MCF 10A (cell line): ENCODE data around the gene CAVIN2. TPM values are rescaled to one million over a fixed set of nuclear protein-coding genes. Genes with fewer than 3 reads are reported as not detected.

ENCODE experiments used
- BruUV-seq: library from RNA; stranded (reverse); fragments of 400-500 nt; replicated peaks from 2 replicates; lab custom pipeline; 2021; lab: Mats Ljungman, UMichigan
- CTCF ChIA-PET: fragments of 300-600 bp; sonication (Branson Sonifier 250); formaldehyde crosslinking; extraction: SDS; loops from one replicate; lab custom pipeline; 2021; ENCODE audit warnings: antibody characterized with exemption, inconsistent platforms; lab: Yijun Ruan, JAX
- POLR2A ChIA-PET: fragments of 300-600, 350-650 bp; sonication (Branson Sonifier 250); formaldehyde crosslinking; extraction: SDS; loops from one replicate; lab custom pipeline; 2020; ENCODE audit warnings: antibody characterized with exemption, inconsistent platforms; lab: Yijun Ruan, JAX
- DNase-seq: peaks from one replicate; pipeline ENCODE4 v3.0.0-alpha.2; 2018; ENCODE audit not compliant: unreplicated experiment
- H3K27ac Mint-ChIP-seq: one replicate; pipeline ENCODE4 v1.8.0; 2022; ENCODE audit warnings: mild to moderate bottlenecking, low read depth, mixed read lengths; ENCODE audit not compliant: unreplicated experiment
- H3K27me3 Mint-ChIP-seq: one replicate; pipeline ENCODE4 v1.8.0; 2022; ENCODE audit warnings: mixed read lengths; ENCODE audit not compliant: insufficient read depth, unreplicated experiment
- H3K36me3 Mint-ChIP-seq: one replicate; pipeline ENCODE4 v1.8.0; 2022; ENCODE audit warnings: mild to moderate bottlenecking, moderate library complexity, mixed read lengths; ENCODE audit not compliant: insufficient read depth, unreplicated experiment
- H3K4me1 Mint-ChIP-seq: one replicate; pipeline ENCODE4 v1.8.0; 2022; ENCODE audit warnings: mixed read lengths; ENCODE audit not compliant: insufficient read depth, unreplicated experiment
- H3K4me3 Mint-ChIP-seq: one replicate; pipeline ENCODE4 v1.8.0; 2022; ENCODE audit warnings: mild to moderate bottlenecking, moderate library complexity, mixed read lengths; ENCODE audit not compliant: unreplicated experiment
- H3K9me3 Mint-ChIP-seq: one replicate; pipeline ENCODE4 v1.8.0; 2022; ENCODE audit warnings: mixed read lengths; ENCODE audit not compliant: unreplicated experiment
- CTCF ChIP-seq: fragments of 200-600 bp; IDR thresholded peaks from one replicate; pipeline ENCODE4 v1.8.0; 2022; ENCODE audit warnings: antibody characterized with exemption, mild to moderate bottlenecking; ENCODE audit not compliant: unreplicated experiment
- intact Hi-C: fragments of 100-400 bp; cut with micrococcal nuclease; formaldehyde crosslinking; loops from 2 replicates; pipeline ENCODE4 v1.14.1; 2022
- total RNA-seq: library from RNA; stranded (reverse); gene quantifications from 2 replicates; pipeline ENCODE4 v1.2.3, GENCODE V29; 2022

Gene CAVIN2
- total RNA-seq, 1 experiment from 2014 or later: 16.4 TPM

- H3K27ac Mint-ChIP-seq: peak overlapping the region; percentile 23
- TF ChIP-seq CTCF: no peak
- no peak for DNase-seq
- ChIA-PET POLR2A (interaction anchor here (0.6 to 5.6 kb wide), 6 partner anchors 9 to 48 kb away, joined by 3 to 121 read pairs (median 14); no protein-coding TSS in a partner anchor), CTCF (interaction anchor here (0.6 to 1.2 kb wide), 3 partner anchors 20 to 311 kb away, joined by 3 to 5 read pairs (median 3); no protein-coding TSS in a partner anchor)
- H3K27me3 Mint-ChIP-seq: no peaks in the 10 kb centered on the region
- no peak overlapping the region for H3K4me3 Mint-ChIP-seq
- BruUV-seq: no TSS peak
- intact Hi-C loops: loop anchor here (5.0 to 10.0 kb wide), 2 partner anchors 156 to 157 kb away; no protein-coding TSS in a partner anchor
- H3K36me3 Mint-ChIP-seq: peaks cover 13% of the 10 kb centered on the region
- H3K9me3 Mint-ChIP-seq: no peaks in the 10 kb centered on the region
- peaks cover 23% of the 10 kb centered on the region for H3K4me1 Mint-ChIP-seq
These were observed 2.2 kb upstream of the CAVIN2 start for GRCh38 chr2:191848771-191849767.

GRCh38 chr2:191847764-191848163, 876 bp upstream of the CAVIN2 start:
- intact Hi-C loops: loop anchor here (2.0 to 10.0 kb wide), 3 partner anchors 47 to 157 kb away; no protein-coding TSS in a partner anchor
- BruUV-seq: TSS peak; percentile 42
- no peak for TF ChIP-seq CTCF
- Mint-ChIP-seq H3K4me3 (peak overlapping the region; percentile 90), H3K4me1 (peaks cover 28% of the 10 kb centered on the region), H3K27me3 (no peaks in the 10 kb centered on the region), H3K9me3 (no peaks in the 10 kb centered on the region), H3K36me3 (peaks cover 17% of the 10 kb centered on the region), H3K27ac (peak overlapping the region; percentile 86)
- ChIA-PET CTCF (interaction anchor here (0.5 to 3.7 kb wide), 9 partner anchors 9 to 315 kb away, joined by 3 to 24 read pairs (median 5); no protein-coding TSS in a partner anchor), POLR2A (interaction anchor here (0.7 to 5.6 kb wide), 19 partner anchors 7 to 315 kb away, joined by 3 to 121 read pairs (median 7); partner anchors contain the start of gene NABP1)
- DNase-seq: no peak

- peaks cover 40% of the 10 kb centered on the region for H3K4me1 Mint-ChIP-seq
- TF ChIP-seq CTCF: no peak
- H3K9me3 Mint-ChIP-seq: no peaks in the 10 kb centered on the region
- no peaks in the 10 kb centered on the region for H3K27me3 Mint-ChIP-seq
- H3K36me3 Mint-ChIP-seq: peaks cover 15% of the 10 kb centered on the region
- BruUV-seq: no TSS peak
- intact Hi-C loops: loop anchor here (1.0 to 10.0 kb wide), 6 partner anchors 33 to 159 kb away; no protein-coding TSS in a partner anchor
- peak overlapping the region; percentile 90 for H3K4me3 Mint-ChIP-seq
- H3K27ac Mint-ChIP-seq: peak overlapping the region; percentile 86
- DNase-seq: no peak
- CTCF ChIA-PET: interaction anchor here (0.6 to 3.7 kb wide), 15 partner anchors 10 to 317 kb away, joined by 3 to 24 read pairs (median 5); no protein-coding TSS in a partner anchor
- POLR2A ChIA-PET: interaction anchor here (0.6 to 5.6 kb wide), 31 partner anchors 9 to 1723 kb away, joined by 3 to 121 read pairs (median 6); partner anchors contain the start of genes GLS and NABP1
These were observed 893 bp downstream of the CAVIN2 start for GRCh38 chr2:191845876-191846514.
